ENCODE results near the gene CLUH. TPM values are rescaled to one million over a fixed set of nuclear protein-coding genes. Genes with fewer than 3 reads are reported as not detected.

The CLUH gene
- polyA plus RNA-seq, 2 of the 4 experiments (the other 2 are of a cell fraction) = 23.6 to 93.1 TPM

DNA sequence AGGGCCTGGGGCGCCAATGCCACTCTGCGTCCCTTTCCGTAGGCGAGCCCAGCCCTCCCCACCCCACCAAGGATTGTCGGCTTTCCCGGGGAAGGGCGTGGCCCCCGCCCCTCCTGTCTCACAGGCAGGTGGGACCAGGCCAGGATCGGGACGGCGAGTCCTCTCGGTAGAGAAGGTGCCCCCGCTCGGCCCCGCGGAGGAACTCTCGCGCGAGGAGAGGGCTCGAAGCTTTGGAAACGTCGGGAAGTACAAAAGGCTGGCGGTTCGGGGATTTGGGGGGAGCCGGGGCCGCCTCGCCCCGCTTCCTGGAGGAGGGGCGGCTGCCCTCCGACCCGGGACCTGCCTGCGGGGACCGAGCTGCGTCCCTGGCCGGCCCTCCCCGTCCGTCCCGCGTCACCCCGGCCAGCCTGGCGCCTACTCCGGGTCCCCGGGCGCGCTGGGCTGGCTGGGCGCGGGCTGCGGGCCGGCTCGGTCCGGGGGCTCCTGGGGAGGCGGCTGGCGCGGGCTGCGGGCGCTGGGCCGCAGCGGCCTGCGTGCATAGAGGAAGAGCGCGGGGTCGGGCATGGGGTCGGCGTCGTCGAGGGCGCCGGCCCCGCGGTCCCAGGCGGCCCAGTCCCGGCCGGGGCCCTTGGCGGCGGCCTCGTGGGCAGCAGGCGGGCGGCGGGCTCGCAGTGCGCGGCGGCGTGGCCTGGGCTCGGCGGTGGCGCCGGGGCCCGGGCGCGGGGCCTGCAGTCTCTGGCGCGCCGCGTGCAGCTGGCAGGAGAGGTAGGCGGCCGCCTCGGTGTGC lies 12.6 kb upstream of the CLUH start (continued):
- no peak for TF ChIP-seq CBX2 (IDR thresholded peaks at IDR 0.05; ENCODE audit: borderline replicate concordance, low read depth)
- no peak for TF ChIP-seq JUN (IDR thresholded peaks at IDR 0.05)
- no peak for TF ChIP-seq RCOR1 (IDR thresholded peaks at IDR 0.05; ENCODE audit: low read depth, low read length)
- no peak for TF ChIP-seq FOXS1 (CRISPR knock-in tag; IDR thresholded peaks at IDR 0.05)
- no peak for TF ChIP-seq HEYL (CRISPR knock-in tag; IDR thresholded peaks at IDR 0.05)

DNA sequence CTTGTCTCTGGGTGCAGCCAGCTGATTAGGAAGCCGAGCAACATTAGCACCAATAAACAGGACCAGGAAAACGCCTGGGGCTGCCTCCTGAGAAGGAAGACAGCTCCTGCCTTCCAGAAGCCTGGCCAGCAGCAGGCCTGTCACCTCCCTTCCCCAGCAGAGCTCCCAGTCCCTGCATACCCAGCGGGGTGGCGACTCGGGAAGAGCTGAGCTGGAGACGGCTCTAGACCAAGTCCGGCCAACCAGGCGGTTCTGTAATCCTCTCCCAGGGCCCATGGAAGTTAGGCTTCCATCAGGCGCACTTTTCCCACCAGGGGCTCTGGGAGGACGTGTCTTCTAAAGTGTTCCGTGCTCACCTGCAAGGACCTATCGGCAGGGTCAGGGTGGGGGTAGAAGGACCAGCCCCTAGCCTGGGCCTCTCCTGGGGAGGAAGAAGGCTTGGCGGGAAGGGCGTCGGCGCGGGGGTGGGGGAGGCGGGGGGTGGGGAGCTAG lies 12.0 kb upstream of the CLUH start:
- TF ChIP-seq ZSCAN20 (CRISPR knock-in tag; IDR thresholded peaks at IDR 0.05) = no peak
- no peak for TF ChIP-seq NR3C1 (IDR thresholded peaks at IDR 0.05)
- CTCF ChIA-PET = interaction anchor here (0.6 to 2.5 kb wide), 6 partner anchors 10 to 289 kb away, joined by 3 to 8 read pairs (median 5); no protein-coding TSS in a partner anchor
- no peak overlapping the region for H3K27ac ChIP-seq
- H3K9me3 ChIP-seq = 0 out of 3 replicates have a peak, but pooled peaks cover 4% of the 10 kb centered on the region
- H3K4me2 ChIP-seq = no peak overlapping the region
- DNase-seq (ENCODE audit: low read depth in 1 of 2, low spot score in 1 of 2) (no peak), ATAC-seq (peak; percentile 9 to 14; a peak in 2 of 6 replicates), FAIRE-seq (no peak)
- 79% methylated on average over 12 of the region's 18 CpGs for WGBS (ENCODE audit: missing lambda C conversion rate)
- H3K4me1 ChIP-seq = no peaks in the 10 kb centered on the region
- POLR2A ChIA-PET = no interaction called here
- no peak overlapping the region for H3K4me3 ChIP-seq

DNA sequence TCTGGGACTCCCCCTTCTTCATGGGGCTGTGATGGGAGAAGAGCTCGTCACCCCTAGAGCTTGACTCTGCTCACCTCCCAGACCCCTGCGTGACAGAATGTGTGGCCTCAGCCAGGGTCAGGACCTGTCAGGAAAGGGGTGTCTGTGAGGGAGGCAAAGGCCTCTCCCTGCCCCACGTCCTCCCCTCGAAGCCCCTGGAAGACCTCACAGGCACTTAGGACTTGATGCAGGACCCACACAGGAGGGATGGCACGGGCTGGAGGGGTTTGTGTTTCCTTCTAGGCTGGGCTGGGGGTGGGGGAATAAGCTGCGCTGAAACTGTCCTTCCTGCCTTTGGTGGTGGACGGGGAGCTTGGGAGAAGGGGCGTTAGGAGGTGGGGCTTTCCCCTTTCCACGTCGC lies 11.0 kb upstream of the CLUH start:
- DNase-seq (ENCODE audit: low read depth in 1 of 2, low spot score in 1 of 2) (no peak), FAIRE-seq (no peak), ATAC-seq (0 out of 6 replicates have a peak, but pooled peaks of 1 of the 2 experiments have one; percentile 3)
- Histone ChIP-seq H3K9me3 (0 out of 3 replicates have a peak, but pooled peaks cover 4% of the 10 kb centered on the region), H3K4me1 (no peaks in the 10 kb centered on the region), H3K4me2 (no peak overlapping the region), H3K4me3 (no peak overlapping the region), H3K27ac (no peak overlapping the region)
- ChIA-PET CTCF (interaction anchor here (1.4 to 2.1 kb wide), 3 partner anchors 11 to 290 kb away, joined by 5 to 6 read pairs (median 6); no protein-coding TSS in a partner anchor), POLR2A (no interaction called here)
- TF ChIP-seq POLR2A (IDR thresholded peaks at IDR 0.05; ENCODE audit: low read length) (no peak), RARB (CRISPR knock-in tag; IDR thresholded peaks at IDR 0.05) (no peak), RAD21 (conservative IDR thresholded peaks at IDR 0.05 in 1 of 2, IDR thresholded peaks at IDR 0.05 in 1 of 2) (no peak), MAZ (IDR thresholded peaks at IDR 0.05; ENCODE audit: borderline replicate concordance, low read depth, low read length) (no peak), NFE2L2 (conservative IDR thresholded peaks at IDR 0.05; ENCODE audit: low read length) (no peak), CEBPB (IDR thresholded peaks at IDR 0.05) (no peak), KDM5A (IDR thresholded peaks at IDR 0.05) (no peak), CHD2 (IDR thresholded peaks at IDR 0.05; ENCODE audit: low read length, partially characterized antibody) (no peak), EHMT2 (IDR thresholded peaks at IDR 0.05; ENCODE audit: low read depth) (no peak), ESRRA (IDR thresholded peaks at IDR 0.05; ENCODE audit: borderline replicate concordance, low read length) (no peak), MYC (IDR thresholded peaks at IDR 0.05; ENCODE audit: borderline replicate concordance, low read length) (no peak), FOSB (CRISPR knock-in tag; IDR thresholded peaks at IDR 0.05) (no peak), SMC3 (IDR thresholded peaks at IDR 0.05) (no peak), NPAS2 (CRISPR knock-in tag; IDR thresholded peaks at IDR 0.05; ENCODE audit: borderline replicate concordance) (no peak)
- TF ChIP-seq, protein P1, sequence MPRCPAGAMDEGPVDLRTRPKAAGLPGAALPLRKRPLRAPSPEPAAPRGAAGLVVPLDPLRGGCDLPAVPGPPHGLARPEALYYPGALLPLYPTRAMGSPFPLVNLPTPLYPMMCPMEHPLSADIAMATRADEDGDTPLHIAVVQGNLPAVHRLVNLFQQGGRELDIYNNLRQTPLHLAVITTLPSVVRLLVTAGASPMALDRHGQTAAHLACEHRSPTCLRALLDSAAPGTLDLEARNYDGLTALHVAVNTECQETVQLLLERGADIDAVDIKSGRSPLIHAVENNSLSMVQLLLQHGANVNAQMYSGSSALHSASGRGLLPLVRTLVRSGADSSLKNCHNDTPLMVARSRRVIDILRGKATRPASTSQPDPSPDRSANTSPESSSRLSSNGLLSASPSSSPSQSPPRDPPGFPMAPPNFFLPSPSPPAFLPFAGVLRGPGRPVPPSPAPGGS (IDR thresholded peaks at IDR 0.05) = no peak
- TF ChIP-seq, protein P2, sequence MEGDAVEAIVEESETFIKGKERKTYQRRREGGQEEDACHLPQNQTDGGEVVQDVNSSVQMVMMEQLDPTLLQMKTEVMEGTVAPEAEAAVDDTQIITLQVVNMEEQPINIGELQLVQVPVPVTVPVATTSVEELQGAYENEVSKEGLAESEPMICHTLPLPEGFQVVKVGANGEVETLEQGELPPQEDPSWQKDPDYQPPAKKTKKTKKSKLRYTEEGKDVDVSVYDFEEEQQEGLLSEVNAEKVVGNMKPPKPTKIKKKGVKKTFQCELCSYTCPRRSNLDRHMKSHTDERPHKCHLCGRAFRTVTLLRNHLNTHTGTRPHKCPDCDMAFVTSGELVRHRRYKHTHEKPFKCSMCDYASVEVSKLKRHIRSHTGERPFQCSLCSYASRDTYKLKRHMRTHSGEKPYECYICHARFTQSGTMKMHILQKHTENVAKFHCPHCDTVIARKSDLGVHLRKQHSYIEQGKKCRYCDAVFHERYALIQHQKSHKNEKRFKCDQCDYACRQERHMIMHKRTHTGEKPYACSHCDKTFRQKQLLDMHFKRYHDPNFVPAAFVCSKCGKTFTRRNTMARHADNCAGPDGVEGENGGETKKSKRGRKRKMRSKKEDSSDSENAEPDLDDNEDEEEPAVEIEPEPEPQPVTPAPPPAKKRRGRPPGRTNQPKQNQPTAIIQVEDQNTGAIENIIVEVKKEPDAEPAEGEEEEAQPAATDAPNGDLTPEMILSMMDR (IDR thresholded peaks at IDR 0.05) = no peak
- WGBS (ENCODE audit: missing lambda C conversion rate) = 73% methylated on average over 9 of the region's 10 CpGs

All from A549 (cell line).